IMR-90 (cell line): Measurements from ENCODE around the gene CAMKMT. TPM values are rescaled to one million over a fixed set of nuclear protein-coding genes. Genes with fewer than 3 reads are reported as not detected.

Experiments
- ATAC-seq: fragments of 200-7000 bp; cut with Tn5 transposase; 2 replicates; pipeline ENCODE4 v1.9.1; 2020; ENCODE audit warnings: low read depth, mild to moderate bottlenecking, moderate library complexity
- BruUV-seq: library from RNA; stranded (reverse); fragments of 400-500 nt; replicated peaks from 2 replicates; lab custom pipeline; 2021; lab: Mats Ljungman, UMichigan
- CTCF ChIA-PET: fragments of 300-600 bp; formaldehyde crosslinking; extraction: SDS; loops from one replicate; lab custom pipeline; 2021; ENCODE audit warnings: antibody characterized with exemption; lab: Yijun Ruan, JAX
- POLR2A ChIA-PET: fragments of 300-600 bp; sonication (Branson Sonifier 250); formaldehyde crosslinking; loops from one replicate; lab custom pipeline; 2022; ENCODE audit warnings: antibody characterized with exemption; ENCODE audit not compliant: unreplicated experiment; lab: Charles Lee
- DNase-seq: peaks from one replicate; pipeline ENCODE4 v3.0.0; 2013
- H2AFZ ChIP-seq: replicated peaks from 2 replicates; pipeline ENCODE3; 2013; ENCODE audit warnings: low read length, mild to moderate bottlenecking; ENCODE audit not compliant: poor library complexity
- H2AK5ac ChIP-seq: 2 replicates; pipeline ENCODE4 v1.6.1; 2013; ENCODE audit warnings: low read depth, low read length, inconsistent platforms
- H2AK9ac ChIP-seq: replicated peaks from 2 replicates; pipeline ENCODE3; 2013; ENCODE audit warnings: mild to moderate bottlenecking, low read depth, low read length, moderate library complexity; ENCODE audit not compliant: poor library complexity
- H2BK120ac ChIP-seq: 2 replicates; pipeline ENCODE4 v1.6.1; 2013; ENCODE audit warnings: low read depth, low read length, inconsistent platforms
- H2BK15ac ChIP-seq: 3 replicates; pipeline ENCODE4 v1.6.1; 2013; ENCODE audit warnings: low read depth, low read length, inconsistent platforms
- H2BK20ac ChIP-seq: 2 replicates; pipeline ENCODE4 v1.6.1; 2013; ENCODE audit warnings: low read depth, mild to moderate bottlenecking, inconsistent platforms, low read length, moderate library complexity
- H2BK5ac ChIP-seq: 2 replicates; pipeline ENCODE4 v1.6.1; 2013; ENCODE audit warnings: mild to moderate bottlenecking, low read depth, low read length, inconsistent platforms; ENCODE audit not compliant: poor library complexity, severe bottlenecking
- H3K14ac ChIP-seq: replicated peaks from 2 replicates; pipeline ENCODE4 v1.6.1; 2013; ENCODE audit warnings: low read depth, low read length, inconsistent platforms
- H3K18ac ChIP-seq: 2 replicates; pipeline ENCODE4 v1.6.1; 2013; ENCODE audit warnings: low read depth, low read length, control low read depth
- H3K23ac ChIP-seq: 2 replicates; pipeline ENCODE4 v1.6.1; 2013; ENCODE audit warnings: low read depth, low read length, inconsistent platforms
- H3K27ac ChIP-seq: 2 replicates; pipeline ENCODE4 v1.5.1; 2013; ENCODE audit warnings: mild to moderate bottlenecking, control low read depth, low read length; ENCODE audit not compliant: insufficient read depth
- H3K27me3 ChIP-seq: 2 replicates; pipeline ENCODE4 v1.6.1; 2013; ENCODE audit warnings: low read length; ENCODE audit not compliant: control insufficient read depth, insufficient read depth
- H3K36me3 ChIP-seq: 2 replicates; pipeline ENCODE4 v1.6.1; 2013; ENCODE audit warnings: low read length, mixed read lengths; ENCODE audit not compliant: control insufficient read depth, insufficient read depth
- H3K4ac ChIP-seq: 2 replicates; pipeline ENCODE4 v1.6.1; 2013; ENCODE audit warnings: low read depth, low read length, inconsistent platforms
- H3K4me1 ChIP-seq: 2 replicates; pipeline ENCODE4 v1.6.1; 2013; ENCODE audit warnings: low read length, mixed read lengths; ENCODE audit not compliant: control insufficient read depth, insufficient read depth
- H3K4me2 ChIP-seq: 2 replicates; pipeline ENCODE4 v1.6.1; 2013; ENCODE audit warnings: low read depth, mild to moderate bottlenecking, control low read depth, low read length, moderate library complexity
- H3K4me3 ChIP-seq: 2 replicates; pipeline ENCODE4 v1.5.1; 2013; ENCODE audit warnings: low read depth, mild to moderate bottlenecking, control low read depth, low read length, moderate library complexity; ENCODE audit not compliant: insufficient read depth
- H3K56ac ChIP-seq: 2 replicates; pipeline ENCODE4 v1.6.1; 2013; ENCODE audit warnings: low read length, inconsistent platforms; ENCODE audit not compliant: insufficient read depth; ENCODE audit errors: extremely low read depth
- H3K79me1 ChIP-seq, 2 experiments: 2 replicates each; pipeline ENCODE4 v1.6.1; 2013; ENCODE audit warnings: low read length in 2 of 2, inconsistent platforms in 1 of 2, low read depth in 1 of 2
- H3K9ac ChIP-seq: 2 replicates; pipeline ENCODE4 v1.6.1; 2013; ENCODE audit warnings: low read depth, low read length, control low read depth
- H3K9me1 ChIP-seq: 2 replicates; pipeline ENCODE4 v1.6.1; 2013; ENCODE audit warnings: low read length, inconsistent platforms; ENCODE audit not compliant: insufficient read depth
- H3K9me3 ChIP-seq: 2 replicates; pipeline ENCODE4 v1.6.1; 2013; ENCODE audit warnings: low read length; ENCODE audit not compliant: control insufficient read depth, insufficient read depth
- H4K20me1 ChIP-seq: 2 replicates; pipeline ENCODE4 v1.6.1; 2013; ENCODE audit warnings: low read length, inconsistent platforms; ENCODE audit not compliant: insufficient read depth
- H4K5ac ChIP-seq: 2 replicates; pipeline ENCODE4 v1.6.1; 2013; ENCODE audit warnings: mild to moderate bottlenecking, low read depth, low read length, control low read depth
- H4K8ac ChIP-seq, 2 experiments: 2 replicates each; pipeline ENCODE4 v1.6.1; 2013; ENCODE audit warnings: low read depth in 2 of 2, low read length in 2 of 2, control low read depth in 1 of 2, inconsistent platforms in 1 of 2
- H4K91ac ChIP-seq: 2 replicates; pipeline ENCODE4 v1.6.1; 2013; ENCODE audit warnings: low read depth, low read length, inconsistent platforms; ENCODE audit not compliant: insufficient read depth
- CEBPB ChIP-seq: IDR thresholded peaks from 2 replicates; pipeline ENCODE4 v1.6.1; 2012; ENCODE audit warnings: low read depth, low read length, improper control_type of control experiment
- ELK1 ChIP-seq: fragments of 150-350 bp; IDR thresholded peaks from 2 replicates; pipeline ENCODE4 v1.6.1; 2016; ENCODE audit warnings: low read depth, mild to moderate bottlenecking, low read length, moderate library complexity, borderline replicate concordance
- POLR2A ChIP-seq: IDR thresholded peaks from 2 replicates; pipeline ENCODE4 v1.6.1; 2012; ENCODE audit warnings: mild to moderate bottlenecking, low read depth, low read length
- RAD21 ChIP-seq: IDR thresholded peaks from 2 replicates; pipeline ENCODE4 v1.6.1; 2012; ENCODE audit warnings: low read length, improper control_type of control experiment
- USF2 ChIP-seq: fragments of 150-350 bp; IDR thresholded peaks from 2 replicates; pipeline ENCODE4 v1.6.1; 2017; ENCODE audit warnings: mild to moderate bottlenecking, antibody characterized with exemption, low read length, low read depth
- WGBS, 2 experiments: methylation state at CpG; one replicate each; pipeline versions ENCODE4 v1.1.5 to v1.1.7; 2013; ENCODE audit warnings: missing lambda C conversion rate in 2 of 2; ENCODE audit not compliant: insufficient read length in 1 of 2; ENCODE audit errors: extremely low coverage in 2 of 2; 5-methylcytosine and 5-hydroxymethylcytosine counted together
- dilution Hi-C: fragments of 300-500 bp; cut with HindIII; formaldehyde crosslinking; loops from one replicate; pipeline ENCODE4 v1.14.3; 2018; ENCODE audit warnings: low sequenced_read_pairs; ENCODE audit not compliant: unreplicated experiment
- in situ Hi-C: fragments of 300-500 bp; cut with MboI; formaldehyde crosslinking; loops from 3 replicates; pipeline ENCODE4 v1.14.3; 2019; ENCODE audit warnings: low sequenced_read_pairs, inconsistent platforms, mixed read lengths
- intact Hi-C: fragments of 100-400 bp; cut with micrococcal nuclease; formaldehyde crosslinking; loops from 2 replicates; pipeline ENCODE4 v1.10.0; 2022
- polyA plus RNA-seq, 3 experiments: library from polyadenylated mRNA; depleted of rRNA; stranded (reverse); fragments of >200 nt; gene quantifications; 2 replicates each; pipeline ENCODE4 v1.2.3, GENCODE V29; 2012; ENCODE audit warnings: low replicate concordance in 1 of 3
- total RNA-seq: library from RNA; depleted of rRNA; stranded (reverse); fragments of >200 nt; gene quantifications from 2 replicates; pipeline ENCODE4 v1.2.3, GENCODE V29; 2012

Gene CAMKMT
- total and polyA plus RNA-seq, 2 of the 4 experiments (the other 2 are of a cell fraction): 4.4 to 6.8 TPM

- CTCF ChIA-PET: no interaction called here
- POLR2A ChIA-PET: interaction anchor here (0.7 kb wide), 1 partner anchor 90 kb away, joined by 3 read pairs; no protein-coding TSS in a partner anchor
- no peak overlapping the region for H3K23ac ChIP-seq
These were observed 10.5 kb downstream of the CAMKMT start for GRCh38 chr2:44372246-44372645.

More at GRCh38 chr2:44372246-44372645, 10.5 kb downstream of the CAMKMT start:
- Histone ChIP-seq H2BK20ac (no peak overlapping the region), H2AFZ (no peak overlapping the region), H3K27ac (no peak overlapping the region), H2BK5ac (no peak overlapping the region), H3K9me3 (no peaks in the 10 kb centered on the region), H2AK9ac (no peak overlapping the region), H3K56ac (no peak overlapping the region), H4K5ac (no peak overlapping the region), H2BK15ac (no peak overlapping the region), H4K8ac (no peak overlapping the region), H3K4me3 (no peak overlapping the region), H3K4me2 (no peak overlapping the region), H3K36me3 (no peaks in the 10 kb centered on the region), H3K14ac (no peak overlapping the region), H2AK5ac (no peak overlapping the region), H2BK120ac (no peak overlapping the region), H3K4ac (no peak overlapping the region), H3K9me1 (no peaks in the 10 kb centered on the region), H4K91ac (no peak overlapping the region), H3K79me1 (no peaks in the 10 kb centered on the region; a peak in 1 of 4 replicates), H3K27me3 (no peaks in the 10 kb centered on the region), H3K18ac (no peak overlapping the region), H3K4me1 (no peaks in the 10 kb centered on the region), H4K20me1 (no peaks in the 10 kb centered on the region), H3K9ac (no peak overlapping the region)
- no peak for TF ChIP-seq RAD21
- no peak for TF ChIP-seq POLR2A
- TF ChIP-seq ELK1: no peak
- no peak for TF ChIP-seq CEBPB
- no peak for TF ChIP-seq USF2
- WGBS, 2 experiments: no CpG with 5 or more reads among the region's 3 CpGs
- intact Hi-C loops (no loop called here), dilution Hi-C loops (no loop called here), in situ Hi-C loops (no loop called here)
- no peak for ATAC-seq
- BruUV-seq: no TSS peak
- DNase-seq: no peak
